D721Med (cell line): Measurements from ENCODE around the gene RASL11A.
"Not testable (repeated sequence)": the region's sequence is repeated elsewhere in the genome, so short reads cannot be mapped to it uniquely, and the experiment has no call there.

Experiments used
- DNase-seq: peaks from one replicate; pipeline ENCODE4 v3.0.0; 2011; ENCODE audit warnings: low spot score; ENCODE audit not compliant: insufficient read length
- FAIRE-seq: peaks from 2 replicates; lab custom pipeline; 2011; peaks lifted over from hg19 to GRCh38; lab: Jason Lieb, UNC
- CTCF ChIP-seq: IDR thresholded peaks from 2 replicates; pipeline ENCODE4 v1.5.1; 2012; ENCODE audit warnings: mild to moderate bottlenecking, control low read depth; ENCODE audit not compliant: insufficient read depth; ENCODE audit errors: missing control alignments

The RASL11A gene

DNA sequence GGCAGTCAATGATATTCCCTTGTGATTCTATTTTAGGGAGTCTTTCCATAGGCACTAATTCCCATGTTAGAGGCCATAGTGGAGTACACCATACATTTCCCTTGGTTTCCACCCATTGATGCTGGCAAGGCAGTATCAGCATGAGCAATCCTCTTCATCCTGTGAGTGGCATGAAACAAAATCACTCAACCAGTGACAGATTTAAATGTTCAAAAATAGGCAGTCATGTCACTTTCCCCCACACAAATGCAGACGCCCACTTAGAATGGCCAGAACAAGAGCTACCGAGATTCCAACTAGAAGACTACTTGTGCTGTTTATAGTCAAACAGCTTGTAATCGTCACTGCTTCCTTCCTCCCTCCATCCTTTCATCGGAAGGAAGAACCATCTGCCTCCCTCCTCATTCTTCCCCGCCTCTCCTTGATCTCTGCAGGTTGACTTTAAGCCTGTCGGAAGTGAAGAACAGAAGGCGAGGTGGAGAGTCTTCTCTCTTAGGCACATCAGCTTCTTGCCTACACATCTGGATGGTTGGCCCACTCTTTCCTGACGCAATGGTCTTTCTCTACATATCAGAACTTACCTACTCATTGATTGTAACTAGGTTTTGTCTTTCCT is 22.6 kb downstream of the RASL11A start:
- TF ChIP-seq CTCF = no peak
- DNase-seq (no peak), FAIRE-seq (no peak)

- DNase-seq (no peak), FAIRE-seq (no peak)
- TF ChIP-seq CTCF = no peak
These were observed 23.4 kb downstream of the RASL11A start for GRCh38 chr13:27293873-27294515.

DNA sequence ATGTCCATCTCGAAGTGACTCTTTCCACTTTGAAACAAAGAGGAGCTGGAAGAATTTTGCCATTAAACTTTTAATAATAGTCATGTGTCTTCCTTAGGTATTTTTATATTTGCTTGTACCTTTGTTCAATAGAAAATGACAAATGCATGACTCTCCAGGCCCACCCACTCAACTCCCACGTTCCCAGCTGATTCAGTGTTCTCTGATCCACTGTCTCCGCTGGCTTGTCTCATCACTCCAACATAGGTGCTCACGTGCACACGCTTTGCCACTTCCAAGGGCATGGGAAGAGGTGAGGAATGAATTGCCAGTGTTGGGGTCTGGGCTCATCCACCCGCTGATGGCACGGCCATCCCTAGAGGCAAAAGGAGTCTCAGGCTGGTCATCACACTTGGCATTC is 24.5 kb downstream of the RASL11A start:
- no peak for DNase-seq
- TF ChIP-seq CTCF = no peak
- FAIRE-seq = no peak

GRCh38 chr13:27295660-27296059 is 25.0 kb downstream of the RASL11A start:
- FAIRE-seq = no peak
- TF ChIP-seq CTCF = no peak
- no peak for DNase-seq

DNA sequence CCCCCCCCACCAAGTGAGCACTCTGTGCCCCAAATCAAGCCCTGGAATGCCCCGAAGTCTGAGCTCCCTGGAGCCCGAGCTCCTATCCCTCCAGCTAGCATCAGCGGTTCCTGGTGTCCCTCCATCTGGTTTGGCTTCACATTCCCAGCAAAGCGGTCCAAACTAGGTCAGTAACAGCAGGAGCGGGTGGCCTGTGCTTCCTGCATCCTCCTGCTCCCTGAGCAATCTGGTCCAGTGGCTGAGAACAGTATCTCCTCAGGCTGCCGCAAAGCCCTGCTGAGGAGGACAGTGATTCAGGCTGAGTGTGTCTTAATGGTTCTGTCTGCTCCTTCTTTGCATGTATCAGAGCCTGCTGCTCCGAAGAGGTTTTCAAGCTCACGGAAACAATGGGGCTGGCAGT is 25.9 kb downstream of the RASL11A start:
- no peak for TF ChIP-seq CTCF
- DNase-seq (no peak), FAIRE-seq (no peak)

- FAIRE-seq (no peak), DNase-seq (no peak)
- no peak for TF ChIP-seq CTCF
These were observed 28.2 kb downstream of the RASL11A start for GRCh38 chr13:27298849-27299248.

DNA sequence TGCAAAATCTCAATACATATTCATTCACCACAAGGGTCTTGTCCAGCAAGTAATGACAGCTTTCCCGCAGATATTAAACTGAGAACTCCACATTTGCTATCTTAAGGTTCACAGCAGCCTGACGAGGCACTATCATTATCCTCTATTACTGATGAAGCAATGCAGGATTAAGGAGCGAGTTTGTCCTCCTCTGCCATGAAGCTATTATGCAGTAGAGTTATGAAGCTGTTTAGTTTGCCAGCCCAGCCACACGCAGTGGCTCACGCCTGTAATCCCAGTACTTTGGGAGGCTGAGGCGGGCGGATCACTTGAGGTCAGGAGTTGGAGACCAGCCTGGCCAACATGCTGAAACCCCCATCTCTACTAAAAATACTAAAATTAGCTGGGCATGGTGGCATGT is 29.8 kb downstream of the RASL11A start:
- DNase-seq, FAIRE-seq: not testable (repeated sequence)
